Stimulated activated effector memory CD8-positive, alpha-beta T cell treated with anti-CD3 and anti-CD28 coated beads, Interleukin-12 subunit alpha, Interleukin-12 subunit beta, amount 100 ng/mL, for 72 hours (primary cell): Measurements from ENCODE around the gene MYH15.
A peak's percentile ranks its signal among the peaks of the same experiment; 100 is the strongest.
"Not testable (repeated sequence)": the region's sequence is repeated elsewhere in the genome, so short reads cannot be mapped to it uniquely, and the experiment has no call there.

Source experiments
- ATAC-seq: fragments of 150-1000 bp; cut with Tn5 transposase; 2 replicates; pipeline ENCODE4 v1.10.0; 2021
- DNase-seq, 2 donors: peaks; one replicate each; pipeline ENCODE4 v3.0.0; 2021 to 2022; ENCODE audit warnings: low spot score in 2 of 2
- H3K27ac Mint-ChIP-seq: one replicate; pipeline ENCODE4 v1.8.0; 2022; ENCODE audit warnings: mild to moderate bottlenecking, mixed read lengths
- H3K36me3 Mint-ChIP-seq: one replicate; pipeline ENCODE4 v1.8.0; 2022; ENCODE audit warnings: mild to moderate bottlenecking, mixed read lengths
- H3K4me1 Mint-ChIP-seq: one replicate; pipeline ENCODE4 v1.8.0; 2022; ENCODE audit warnings: mixed read lengths
- H3K4me3 Mint-ChIP-seq: one replicate; pipeline ENCODE4 v1.8.0; 2022; ENCODE audit warnings: mild to moderate bottlenecking, mixed read lengths
- H3K9me3 Mint-ChIP-seq: one replicate; pipeline ENCODE4 v1.8.0; 2022; ENCODE audit warnings: mixed read lengths

MYH15 gene

GRCh38 chr3:108380128-108380795, 130.1 kb downstream of the MYH15 start:
- no peak overlapping the region for H3K4me3 Mint-ChIP-seq
- H3K36me3 Mint-ChIP-seq, result no peaks in the 10 kb centered on the region
- no peaks in the 10 kb centered on the region for H3K4me1 Mint-ChIP-seq
- DNase-seq (no peak), ATAC-seq (peak; percentile 79)
- H3K9me3 Mint-ChIP-seq, result no peaks in the 10 kb centered on the region
- H3K27ac Mint-ChIP-seq, result no peak overlapping the region

GRCh38 chr3:108378952-108379342, 131.4 kb downstream of the MYH15 start:
- H3K36me3 Mint-ChIP-seq, DNase-seq, H3K27ac Mint-ChIP-seq, H3K4me3 Mint-ChIP-seq, H3K4me1 Mint-ChIP-seq, ATAC-seq, H3K9me3 Mint-ChIP-seq: not testable (repeated sequence)

- Mint-ChIP-seq H3K4me3 (no peak overlapping the region), H3K4me1 (no peaks in the 10 kb centered on the region), H3K36me3 (no peaks in the 10 kb centered on the region), H3K27ac (no peak overlapping the region), H3K9me3 (no peaks in the 10 kb centered on the region)
- DNase-seq (no peak), ATAC-seq (no peak)
Observed at GRCh38 chr3:108378153-108378951, 132.0 kb downstream of the MYH15 start.

- no peak for ATAC-seq
- H3K27ac Mint-ChIP-seq, result no peak overlapping the region
- DNase-seq, result no peak
- H3K9me3 Mint-ChIP-seq, result no peaks in the 10 kb centered on the region
- no peak overlapping the region for H3K4me3 Mint-ChIP-seq
- no peaks in the 10 kb centered on the region for H3K36me3 Mint-ChIP-seq
- H3K4me1 Mint-ChIP-seq, result no peaks in the 10 kb centered on the region
Observed at GRCh38 chr3:108377384-108377783, 133.0 kb downstream of the MYH15 start.

GRCh38 chr3:108376026-108376425, 134.4 kb downstream of the MYH15 start:
- no peak for ATAC-seq

GRCh38 chr3:108359011-108359410, 151.4 kb downstream of the MYH15 start:
- no peaks in the 10 kb centered on the region for H3K36me3 Mint-ChIP-seq
- H3K4me3 Mint-ChIP-seq, result no peak overlapping the region
- no peak for DNase-seq
- no peak for ATAC-seq
- H3K27ac Mint-ChIP-seq, result no peak overlapping the region
- H3K9me3 Mint-ChIP-seq, result no peaks in the 10 kb centered on the region
- no peaks in the 10 kb centered on the region for H3K4me1 Mint-ChIP-seq

More at GRCh38 chr3:108376026-108376425, 134.4 kb downstream of the MYH15 start:
- no peaks in the 10 kb centered on the region for H3K4me1 Mint-ChIP-seq
- H3K9me3 Mint-ChIP-seq, result no peaks in the 10 kb centered on the region
- DNase-seq, result no peak
- H3K27ac Mint-ChIP-seq, result no peak overlapping the region
- H3K4me3 Mint-ChIP-seq, result no peak overlapping the region
- no peaks in the 10 kb centered on the region for H3K36me3 Mint-ChIP-seq

GRCh38 chr3:108357042-108357441, 153.4 kb downstream of the MYH15 start:
- no peak overlapping the region for H3K27ac Mint-ChIP-seq
- H3K4me1 Mint-ChIP-seq, result no peaks in the 10 kb centered on the region
- ATAC-seq (no peak), DNase-seq (no peak)
- H3K9me3 Mint-ChIP-seq, result no peaks in the 10 kb centered on the region
- no peak overlapping the region for H3K4me3 Mint-ChIP-seq
- no peaks in the 10 kb centered on the region for H3K36me3 Mint-ChIP-seq

- Mint-ChIP-seq H3K4me1 (no peaks in the 10 kb centered on the region), H3K27ac (no peak overlapping the region), H3K36me3 (no peaks in the 10 kb centered on the region), H3K4me3 (no peak overlapping the region), H3K9me3 (no peaks in the 10 kb centered on the region)
- DNase-seq (no peak), ATAC-seq (no peak)
Observed at GRCh38 chr3:108354562-108354961, 155.8 kb downstream of the MYH15 start.

- Mint-ChIP-seq H3K36me3 (no peaks in the 10 kb centered on the region), H3K4me1 (no peaks in the 10 kb centered on the region), H3K4me3 (no peak overlapping the region), H3K9me3 (no peaks in the 10 kb centered on the region), H3K27ac (no peak overlapping the region)
- ATAC-seq (no peak), DNase-seq (no peak)
Observed at GRCh38 chr3:108352176-108352575, 158.2 kb downstream of the MYH15 start.

GRCh38 chr3:108346301-108347227, 163.8 kb downstream of the MYH15 start:
- Mint-ChIP-seq H3K4me1 (peaks cover 21% of the 10 kb centered on the region), H3K36me3 (no peaks in the 10 kb centered on the region), H3K27ac (no peak overlapping the region), H3K9me3 (no peaks in the 10 kb centered on the region), H3K4me3 (no peak overlapping the region)
- ATAC-seq (no peak), DNase-seq (no peak)

- H3K4me1 Mint-ChIP-seq, result peaks cover 21% of the 10 kb centered on the region
- no peak for DNase-seq
- H3K27ac Mint-ChIP-seq, result no peak overlapping the region
- no peaks in the 10 kb centered on the region for H3K9me3 Mint-ChIP-seq
- ATAC-seq, result no peak
- no peak overlapping the region for H3K4me3 Mint-ChIP-seq
- no peaks in the 10 kb centered on the region for H3K36me3 Mint-ChIP-seq
Observed at GRCh38 chr3:108345492-108346205, 164.7 kb downstream of the MYH15 start.

- DNase-seq (no peak), ATAC-seq (no peak)
- no peaks in the 10 kb centered on the region for H3K36me3 Mint-ChIP-seq
- no peaks in the 10 kb centered on the region for H3K9me3 Mint-ChIP-seq
- peaks cover 28% of the 10 kb centered on the region for H3K4me1 Mint-ChIP-seq
- H3K4me3 Mint-ChIP-seq, result no peak overlapping the region
- H3K27ac Mint-ChIP-seq, result no peak overlapping the region
Observed at GRCh38 chr3:108343491-108343890, 166.9 kb downstream of the MYH15 start.

- no peaks in the 10 kb centered on the region for H3K36me3 Mint-ChIP-seq
- peak overlapping the region; percentile 27 for H3K27ac Mint-ChIP-seq
- DNase-seq (peak in 1 of 2 donors; percentile 56), ATAC-seq (peak; percentile 95)
- no peaks in the 10 kb centered on the region for H3K9me3 Mint-ChIP-seq
- H3K4me1 Mint-ChIP-seq, result peaks cover 28% of the 10 kb centered on the region
- H3K4me3 Mint-ChIP-seq, result peak overlapping the region; percentile 9
Observed at GRCh38 chr3:108342837-108343486, 167.4 kb downstream of the MYH15 start.

GRCh38 chr3:108341911-108342310, 168.5 kb downstream of the MYH15 start:
- Mint-ChIP-seq H3K9me3 (no peaks in the 10 kb centered on the region), H3K27ac (no peak overlapping the region), H3K4me1 (peaks cover 28% of the 10 kb centered on the region), H3K36me3 (no peaks in the 10 kb centered on the region), H3K4me3 (no peak overlapping the region)
- ATAC-seq (no peak), DNase-seq (no peak)
